IMR-90 (cell line): ENCODE measurements around the gene NIPBL. TPM values are rescaled to one million over a fixed set of nuclear protein-coding genes. Genes with fewer than 3 reads are reported as not detected.

Experiments used
- ATAC-seq: fragments of 200-7000 bp; cut with Tn5 transposase; 2 replicates; pipeline ENCODE4 v1.9.1; 2020; ENCODE audit warnings: low read depth, mild to moderate bottlenecking, moderate library complexity
- BruUV-seq: library from RNA; stranded (reverse); fragments of 400-500 nt; replicated peaks from 2 replicates; lab custom pipeline; 2021; lab: Mats Ljungman, UMichigan
- CTCF ChIA-PET: fragments of 300-600 bp; formaldehyde crosslinking; extraction: SDS; loops from one replicate; lab custom pipeline; 2021; ENCODE audit warnings: antibody characterized with exemption; lab: Yijun Ruan, JAX
- POLR2A ChIA-PET: fragments of 300-600 bp; sonication (Branson Sonifier 250); formaldehyde crosslinking; loops from one replicate; lab custom pipeline; 2022; ENCODE audit warnings: antibody characterized with exemption; ENCODE audit not compliant: unreplicated experiment; lab: Charles Lee
- DNase-seq: peaks from one replicate; pipeline ENCODE4 v3.0.0; 2013
- H2AFZ ChIP-seq: replicated peaks from 2 replicates; pipeline ENCODE3; 2013; ENCODE audit warnings: low read length, mild to moderate bottlenecking; ENCODE audit not compliant: poor library complexity
- H2AK5ac ChIP-seq: 2 replicates; pipeline ENCODE4 v1.6.1; 2013; ENCODE audit warnings: low read depth, low read length, inconsistent platforms
- H2AK9ac ChIP-seq: replicated peaks from 2 replicates; pipeline ENCODE3; 2013; ENCODE audit warnings: mild to moderate bottlenecking, low read depth, low read length, moderate library complexity; ENCODE audit not compliant: poor library complexity
- H2BK120ac ChIP-seq: 2 replicates; pipeline ENCODE4 v1.6.1; 2013; ENCODE audit warnings: low read depth, low read length, inconsistent platforms
- H2BK15ac ChIP-seq: 3 replicates; pipeline ENCODE4 v1.6.1; 2013; ENCODE audit warnings: low read depth, low read length, inconsistent platforms
- H2BK20ac ChIP-seq: 2 replicates; pipeline ENCODE4 v1.6.1; 2013; ENCODE audit warnings: low read depth, mild to moderate bottlenecking, inconsistent platforms, low read length, moderate library complexity
- H2BK5ac ChIP-seq: 2 replicates; pipeline ENCODE4 v1.6.1; 2013; ENCODE audit warnings: mild to moderate bottlenecking, low read depth, low read length, inconsistent platforms; ENCODE audit not compliant: poor library complexity, severe bottlenecking
- H3K14ac ChIP-seq: replicated peaks from 2 replicates; pipeline ENCODE4 v1.6.1; 2013; ENCODE audit warnings: low read depth, low read length, inconsistent platforms
- H3K18ac ChIP-seq: 2 replicates; pipeline ENCODE4 v1.6.1; 2013; ENCODE audit warnings: low read depth, low read length, control low read depth
- H3K23ac ChIP-seq: 2 replicates; pipeline ENCODE4 v1.6.1; 2013; ENCODE audit warnings: low read depth, low read length, inconsistent platforms
- H3K27ac ChIP-seq: 2 replicates; pipeline ENCODE4 v1.5.1; 2013; ENCODE audit warnings: mild to moderate bottlenecking, control low read depth, low read length; ENCODE audit not compliant: insufficient read depth
- H3K27me3 ChIP-seq: 2 replicates; pipeline ENCODE4 v1.6.1; 2013; ENCODE audit warnings: low read length; ENCODE audit not compliant: control insufficient read depth, insufficient read depth
- H3K36me3 ChIP-seq: 2 replicates; pipeline ENCODE4 v1.6.1; 2013; ENCODE audit warnings: low read length, mixed read lengths; ENCODE audit not compliant: control insufficient read depth, insufficient read depth
- H3K4ac ChIP-seq: 2 replicates; pipeline ENCODE4 v1.6.1; 2013; ENCODE audit warnings: low read depth, low read length, inconsistent platforms
- H3K4me1 ChIP-seq: 2 replicates; pipeline ENCODE4 v1.6.1; 2013; ENCODE audit warnings: low read length, mixed read lengths; ENCODE audit not compliant: control insufficient read depth, insufficient read depth
- H3K4me2 ChIP-seq: 2 replicates; pipeline ENCODE4 v1.6.1; 2013; ENCODE audit warnings: low read depth, mild to moderate bottlenecking, control low read depth, low read length, moderate library complexity
- H3K4me3 ChIP-seq: 2 replicates; pipeline ENCODE4 v1.5.1; 2013; ENCODE audit warnings: low read depth, mild to moderate bottlenecking, control low read depth, low read length, moderate library complexity; ENCODE audit not compliant: insufficient read depth
- H3K56ac ChIP-seq: 2 replicates; pipeline ENCODE4 v1.6.1; 2013; ENCODE audit warnings: low read length, inconsistent platforms; ENCODE audit not compliant: insufficient read depth; ENCODE audit errors: extremely low read depth
- H3K79me1 ChIP-seq, 2 experiments: 2 replicates each; pipeline ENCODE4 v1.6.1; 2013; ENCODE audit warnings: low read length in 2 of 2, inconsistent platforms in 1 of 2, low read depth in 1 of 2
- H3K9ac ChIP-seq: 2 replicates; pipeline ENCODE4 v1.6.1; 2013; ENCODE audit warnings: low read depth, low read length, control low read depth
- H3K9me1 ChIP-seq: 2 replicates; pipeline ENCODE4 v1.6.1; 2013; ENCODE audit warnings: low read length, inconsistent platforms; ENCODE audit not compliant: insufficient read depth
- H3K9me3 ChIP-seq: 2 replicates; pipeline ENCODE4 v1.6.1; 2013; ENCODE audit warnings: low read length; ENCODE audit not compliant: control insufficient read depth, insufficient read depth
- H4K20me1 ChIP-seq: 2 replicates; pipeline ENCODE4 v1.6.1; 2013; ENCODE audit warnings: low read length, inconsistent platforms; ENCODE audit not compliant: insufficient read depth
- H4K5ac ChIP-seq: 2 replicates; pipeline ENCODE4 v1.6.1; 2013; ENCODE audit warnings: mild to moderate bottlenecking, low read depth, low read length, control low read depth
- H4K8ac ChIP-seq, 2 experiments: 2 replicates each; pipeline ENCODE4 v1.6.1; 2013; ENCODE audit warnings: low read depth in 2 of 2, low read length in 2 of 2, control low read depth in 1 of 2, inconsistent platforms in 1 of 2
- H4K91ac ChIP-seq: 2 replicates; pipeline ENCODE4 v1.6.1; 2013; ENCODE audit warnings: low read depth, low read length, inconsistent platforms; ENCODE audit not compliant: insufficient read depth
- CEBPB ChIP-seq: IDR thresholded peaks from 2 replicates; pipeline ENCODE4 v1.6.1; 2012; ENCODE audit warnings: low read depth, low read length, improper control_type of control experiment
- CHD1 ChIP-seq: IDR thresholded peaks from 2 replicates; pipeline ENCODE4 v1.6.1; 2012; ENCODE audit warnings: low read depth, low read length, improper control_type of control experiment
- FOS ChIP-seq: fragments of 150-350 bp; IDR thresholded peaks from 2 replicates; pipeline ENCODE4 v1.6.1; 2016; ENCODE audit warnings: low read depth, low read length
- RAD21 ChIP-seq: IDR thresholded peaks from 2 replicates; pipeline ENCODE4 v1.6.1; 2012; ENCODE audit warnings: low read length, improper control_type of control experiment
- USF2 ChIP-seq: fragments of 150-350 bp; IDR thresholded peaks from 2 replicates; pipeline ENCODE4 v1.6.1; 2017; ENCODE audit warnings: mild to moderate bottlenecking, antibody characterized with exemption, low read length, low read depth
- WGBS, 2 experiments: methylation state at CpG; one replicate each; pipeline versions ENCODE4 v1.1.5 to v1.1.7; 2013; ENCODE audit warnings: missing lambda C conversion rate in 2 of 2; ENCODE audit not compliant: insufficient read length in 1 of 2; ENCODE audit errors: extremely low coverage in 2 of 2; 5-methylcytosine and 5-hydroxymethylcytosine counted together
- dilution Hi-C: fragments of 300-500 bp; cut with HindIII; formaldehyde crosslinking; loops from one replicate; pipeline ENCODE4 v1.14.3; 2018; ENCODE audit warnings: low sequenced_read_pairs; ENCODE audit not compliant: unreplicated experiment
- in situ Hi-C: fragments of 300-500 bp; cut with MboI; formaldehyde crosslinking; loops from 3 replicates; pipeline ENCODE4 v1.14.3; 2019; ENCODE audit warnings: low sequenced_read_pairs, inconsistent platforms, mixed read lengths
- intact Hi-C: fragments of 100-400 bp; cut with micrococcal nuclease; formaldehyde crosslinking; loops from 2 replicates; pipeline ENCODE4 v1.10.0; 2022
- polyA plus RNA-seq, 3 experiments: library from polyadenylated mRNA; depleted of rRNA; stranded (reverse); fragments of >200 nt; gene quantifications; 2 replicates each; pipeline ENCODE4 v1.2.3, GENCODE V29; 2012; ENCODE audit warnings: low replicate concordance in 1 of 3
- total RNA-seq: library from RNA; depleted of rRNA; stranded (reverse); fragments of >200 nt; gene quantifications from 2 replicates; pipeline ENCODE4 v1.2.3, GENCODE V29; 2012

The NIPBL gene
- total and polyA plus RNA-seq, 2 of the 4 experiments (the other 2 are of a cell fraction): 8.4 to 46.4 TPM

GRCh38 chr5:36879274-36880033 lies 2.9 kb downstream of the NIPBL start (continued):
- TF ChIP-seq CHD1: no peak

GRCh38 chr5:36880761-36881160 lies 4.2 kb downstream of the NIPBL start:
- no TSS peak for BruUV-seq
- Histone ChIP-seq H2BK5ac (no peak overlapping the region), H4K91ac (no peak overlapping the region), H3K56ac (no peak overlapping the region), H2AK9ac (no peak overlapping the region), H2BK15ac (no peak overlapping the region), H2AFZ (no peak overlapping the region), H3K27ac (no peak overlapping the region), H2BK120ac (no peak overlapping the region), H3K9me3 (no peaks in the 10 kb centered on the region), H3K18ac (no peak overlapping the region), H3K4me3 (no peak overlapping the region), H3K14ac (no peak overlapping the region), H2BK20ac (no peak overlapping the region), H2AK5ac (no peak overlapping the region), H3K9ac (no peak overlapping the region), H3K9me1 (peaks cover 4% of the 10 kb centered on the region), H4K20me1 (peaks cover 67% of the 10 kb centered on the region), H4K8ac (no peak overlapping the region), H3K4me2 (no peak overlapping the region), H3K4me1 (no peaks in the 10 kb centered on the region), H3K23ac (peak overlapping the region; percentile 31; the same call in 1 of the 2 replicates), H4K5ac (no peak overlapping the region), H3K4ac (no peak overlapping the region), H3K79me1 (peaks cover 8 to 31% of the 10 kb centered on the region in 2 experiments; a peak in 3 of 4 replicates), H3K27me3 (no peaks in the 10 kb centered on the region), H3K36me3 (peaks cover 4% of the 10 kb centered on the region; the same call in 1 of the 2 replicates)
- intact Hi-C loops (no loop called here), dilution Hi-C loops (no loop called here), in situ Hi-C loops (loop anchor here (5.0 kb wide), 1 partner anchor 62 kb away; no protein-coding TSS in a partner anchor)
- ChIA-PET POLR2A (no interaction called here), CTCF (interaction anchor here (0.6 kb wide), 1 partner anchor 157 kb away, joined by 4 read pairs; no protein-coding TSS in a partner anchor)
- no CpG with 5 or more reads among the region's 3 CpGs for whole genome bisulfite sequencing, 2 experiments
- DNase-seq: no peak
- no peak for TF ChIP-seq RAD21
- TF ChIP-seq USF2: no peak
- TF ChIP-seq CEBPB: no peak
- no peak for TF ChIP-seq FOS
- ATAC-seq: no peak
